GM12801 (cell line): ENCODE data around the gene SETD1A.

Experiments
- CTCF ChIP-seq: IDR thresholded peaks from one replicate; pipeline ENCODE4 v1.5.1; 2011; ENCODE audit warnings: control low read depth; ENCODE audit not compliant: insufficient read length; ENCODE audit errors: extremely low read depth

The SETD1A gene

GRCh38 chr16:30996324-30996984 is 38.9 kb downstream of the SETD1A start:
- no peak for TF ChIP-seq CTCF

DNA sequence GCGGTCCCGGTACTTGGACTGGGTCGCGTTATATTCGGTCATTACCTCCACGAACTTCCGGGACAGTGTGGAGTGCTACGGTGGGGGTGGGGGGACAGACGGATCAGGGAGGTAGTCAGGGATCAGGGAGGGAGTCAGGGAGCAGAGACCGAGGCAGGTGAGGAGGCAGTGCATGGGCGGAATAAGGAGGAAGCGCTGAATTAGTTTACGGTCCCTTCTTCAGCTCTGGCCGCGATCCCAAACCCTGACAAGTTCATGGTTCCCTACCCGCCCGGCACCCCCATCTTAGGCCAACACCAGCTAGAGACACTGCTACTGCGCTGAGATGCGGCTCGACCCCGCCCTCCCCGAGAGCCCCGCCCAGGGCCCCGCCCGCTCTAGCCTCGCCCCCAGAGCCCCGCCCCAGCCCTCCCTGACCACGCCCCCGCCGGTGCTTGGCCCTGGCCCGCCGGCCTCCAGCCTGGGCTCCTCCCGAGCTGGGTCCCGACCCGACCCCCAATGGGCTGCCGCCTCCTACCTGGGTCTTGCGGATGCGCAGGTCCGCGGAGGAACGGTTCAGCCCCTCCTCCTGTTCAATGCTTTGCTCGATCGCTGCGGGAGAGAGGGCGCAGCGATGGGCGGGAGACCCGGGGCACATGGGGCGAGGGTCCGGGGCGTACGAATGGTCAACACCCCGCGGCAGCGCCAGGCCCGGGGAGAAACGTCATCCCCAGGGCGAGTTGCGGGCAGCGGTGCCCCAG is 39.6 kb downstream of the SETD1A start:
- TF ChIP-seq CTCF = no peak

DNA sequence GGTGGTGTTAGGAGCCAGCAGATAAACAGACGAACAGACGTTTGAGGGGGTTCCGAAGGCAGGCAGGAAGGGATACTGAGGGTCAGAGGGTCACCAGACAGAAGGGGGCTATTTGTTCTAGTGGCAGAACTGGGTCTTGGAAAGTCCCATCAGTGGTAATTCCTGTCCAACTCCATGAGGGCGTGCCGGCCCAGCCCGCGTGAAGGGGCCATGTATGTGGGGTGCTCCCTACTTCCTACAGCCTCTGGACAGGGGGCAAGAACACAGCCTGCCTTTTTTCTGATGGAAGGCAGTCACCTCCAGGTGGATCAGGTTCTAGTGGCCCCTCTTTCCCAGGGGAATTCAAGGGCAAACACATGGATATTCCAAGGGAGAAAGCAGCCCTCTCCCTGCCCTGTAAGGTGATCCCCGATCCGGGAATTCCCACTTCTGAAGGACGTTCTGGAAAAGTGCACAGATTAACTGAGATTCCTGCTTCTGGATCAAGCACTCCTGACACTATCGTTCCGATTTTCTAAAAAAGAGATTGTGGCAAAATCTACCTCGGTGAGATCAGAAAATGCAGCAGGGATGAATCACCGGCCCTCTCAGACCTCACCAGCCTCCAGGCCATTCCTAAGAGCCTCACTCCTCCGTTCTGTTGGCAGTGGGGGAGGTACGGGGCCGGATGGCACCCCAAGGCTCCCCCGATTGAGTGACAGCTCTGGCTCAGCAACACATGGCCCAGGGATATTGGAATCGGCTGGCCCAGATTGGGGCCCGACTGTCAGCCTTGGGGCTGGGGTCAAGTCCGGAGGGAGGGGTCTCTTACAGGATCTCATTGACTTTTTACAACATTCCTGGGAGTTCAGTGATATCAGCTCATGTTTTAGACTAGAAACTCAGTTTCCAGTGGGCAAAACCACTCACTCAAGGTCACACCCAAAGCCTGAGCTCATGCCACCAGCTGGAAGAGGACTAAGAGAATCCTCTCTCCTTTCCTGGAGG is 40.5 kb downstream of the SETD1A start:
- TF ChIP-seq CTCF = no peak

GRCh38 chr16:30998852-30999761 is 41.6 kb downstream of the SETD1A start:
- no peak for TF ChIP-seq CTCF

DNA sequence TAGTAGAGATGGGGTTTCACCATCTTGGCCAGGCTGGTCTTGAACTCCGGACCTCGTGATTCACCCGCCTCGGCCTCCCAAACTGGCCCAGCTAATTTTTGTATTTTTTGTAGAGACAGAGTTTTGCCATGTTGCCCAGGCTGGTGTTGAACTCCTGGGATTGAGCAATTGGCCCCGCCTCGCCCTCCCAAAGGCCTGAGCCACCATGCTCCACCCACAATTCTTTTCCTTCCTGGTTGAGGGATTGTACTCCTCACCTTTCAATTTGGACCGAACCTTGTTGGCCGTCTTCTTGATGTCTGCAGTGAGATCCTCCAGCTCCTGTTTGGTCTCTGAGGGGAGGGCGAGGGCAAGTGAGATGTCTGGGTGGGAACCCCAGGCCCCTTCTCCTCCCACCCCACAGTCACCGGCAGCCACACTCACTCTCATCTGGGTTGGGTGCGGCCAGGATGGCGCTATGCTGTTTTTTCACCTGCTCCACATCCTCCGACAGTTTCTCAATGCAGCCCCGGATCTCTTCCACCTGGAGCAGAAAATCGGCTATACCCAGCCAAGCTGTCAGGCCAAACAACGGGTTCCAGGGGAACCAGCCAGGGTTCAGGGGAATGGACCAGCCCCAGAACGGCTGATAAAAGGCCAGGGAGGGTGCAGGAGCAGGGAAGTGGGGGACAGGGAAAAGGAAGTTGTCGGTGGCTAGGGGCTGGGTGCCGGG is 43.3 kb downstream of the SETD1A start:
- no peak for TF ChIP-seq CTCF

DNA sequence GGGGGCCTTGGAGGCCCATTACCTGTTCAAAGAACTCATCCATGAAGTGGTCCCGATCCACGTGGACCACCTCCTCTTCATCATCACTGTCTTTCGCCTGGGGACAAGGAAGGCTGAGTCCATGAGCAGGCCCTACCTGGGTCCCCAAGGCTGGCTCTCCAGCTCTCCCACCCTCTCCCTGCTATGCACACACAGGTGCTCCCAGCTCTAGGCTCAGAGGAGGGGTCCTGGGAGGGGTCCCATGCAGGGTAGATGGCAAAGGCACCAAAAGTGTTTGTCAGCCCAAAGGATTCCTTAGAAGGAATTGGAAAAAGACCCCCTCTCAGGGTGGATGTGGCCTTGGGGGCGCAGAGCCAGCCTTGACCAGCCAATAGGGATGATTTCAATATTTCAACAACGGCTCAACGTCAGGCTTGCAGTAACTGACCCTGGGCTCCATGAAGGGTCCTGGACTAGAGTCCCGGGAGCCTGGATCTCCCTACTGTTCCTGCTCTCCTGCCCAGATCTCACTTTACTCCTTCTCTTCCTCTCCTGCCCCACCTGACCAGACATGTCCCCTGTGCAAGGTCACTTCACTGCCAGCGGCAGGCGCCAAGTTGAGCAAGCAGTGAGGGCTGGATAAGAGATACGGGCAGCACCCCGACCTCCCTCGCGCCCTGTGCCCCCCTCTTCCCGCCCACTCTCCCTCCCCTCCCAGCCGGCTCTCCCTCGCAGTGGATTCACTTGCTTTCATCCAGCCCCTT is 44.1 kb downstream of the SETD1A start:
- TF ChIP-seq CTCF = no peak
